NCI-H345 treated with DMSO at 0.1 percent for 48 hours (cell line): Measurements from ENCODE around the gene TRAPPC3.

Experiments
- DNase-seq: peaks from one replicate; lab custom pipeline; 2025; ENCODE audit not compliant: unreplicated experiment; lab: John Stamatoyannopoulos, UW

Gene TRAPPC3

DNA sequence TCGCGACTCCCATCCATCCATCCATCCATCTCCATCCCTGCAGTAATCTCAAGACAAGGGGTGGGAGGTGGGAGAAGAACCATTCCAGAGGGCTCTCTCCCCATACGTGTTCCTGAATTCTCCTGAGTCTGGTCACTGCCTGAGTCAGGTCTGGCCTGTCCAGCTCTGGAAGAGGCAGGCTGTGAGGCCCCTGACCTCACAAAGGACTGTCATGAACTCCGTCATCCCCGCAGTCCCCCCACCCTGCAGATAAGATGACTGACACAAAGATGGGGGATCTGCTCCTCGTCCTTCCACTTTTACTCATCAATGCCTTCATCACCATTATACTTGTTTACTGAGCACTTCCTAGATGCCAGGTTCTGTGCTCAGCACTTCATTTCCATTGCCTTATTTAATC lies 5.0 kb upstream of the TRAPPC3 start:
- no peak for DNase-seq

GRCh38 chr1:36153476-36153875 lies 4.2 kb upstream of the TRAPPC3 start:
- no peak for DNase-seq

DNA sequence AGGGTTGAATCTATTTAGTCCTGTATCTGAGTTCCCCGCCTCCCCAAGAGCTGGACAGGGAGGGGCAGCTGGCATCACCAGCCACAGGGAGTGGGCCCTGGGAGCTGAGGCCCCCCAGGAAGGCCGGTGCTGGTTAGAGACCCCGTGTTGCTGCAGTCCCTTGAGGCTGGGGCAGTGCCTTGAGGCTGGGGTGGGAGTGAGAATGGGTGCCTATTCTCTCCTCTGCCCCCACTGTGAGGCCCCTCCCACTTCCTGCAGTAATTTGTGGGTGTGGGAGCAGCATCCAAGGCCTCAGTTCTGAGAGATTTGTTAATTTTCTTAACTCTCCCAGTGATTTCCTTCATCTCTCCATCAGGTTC lies 2.5 kb upstream of the TRAPPC3 start:
- DNase-seq, result no peak

DNA sequence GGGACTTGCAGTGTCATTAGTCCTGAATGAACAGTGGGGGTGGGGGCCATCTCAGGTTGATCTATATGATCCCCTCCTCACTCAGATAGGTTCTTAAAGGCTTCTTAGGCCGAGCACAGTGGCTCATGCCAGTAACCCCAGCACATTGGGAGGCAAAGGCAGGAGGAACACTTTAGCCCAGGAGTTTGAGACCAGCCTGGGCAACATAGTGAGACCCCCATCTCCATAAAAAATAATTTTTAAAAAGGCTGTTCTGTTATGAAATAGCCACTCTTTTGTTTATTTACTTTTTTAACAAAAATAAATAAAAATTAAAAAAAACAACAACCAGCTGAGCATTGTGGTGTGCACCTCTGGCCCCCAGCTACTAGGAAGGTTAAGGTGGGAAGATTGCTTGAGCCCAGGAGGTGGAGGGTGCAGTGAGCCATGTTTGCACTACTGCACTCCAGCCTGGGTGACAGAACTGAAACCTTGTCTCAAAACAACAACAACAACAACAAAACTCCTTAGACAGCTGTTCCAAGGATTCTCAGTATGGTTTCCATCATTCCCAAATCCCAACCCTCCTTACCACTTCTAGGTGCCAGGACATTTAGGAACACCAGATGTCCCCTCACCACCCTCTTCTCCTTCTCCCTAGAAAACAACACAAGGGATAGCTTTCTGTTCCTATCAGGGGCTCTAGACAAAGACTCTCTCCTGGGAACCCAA lies 2.0 kb upstream of the TRAPPC3 start:
- no peak for DNase-seq

GRCh38 chr1:36150296-36151133 lies 1.2 kb upstream of the TRAPPC3 start:
- peak; percentile 66 for DNase-seq

DNA sequence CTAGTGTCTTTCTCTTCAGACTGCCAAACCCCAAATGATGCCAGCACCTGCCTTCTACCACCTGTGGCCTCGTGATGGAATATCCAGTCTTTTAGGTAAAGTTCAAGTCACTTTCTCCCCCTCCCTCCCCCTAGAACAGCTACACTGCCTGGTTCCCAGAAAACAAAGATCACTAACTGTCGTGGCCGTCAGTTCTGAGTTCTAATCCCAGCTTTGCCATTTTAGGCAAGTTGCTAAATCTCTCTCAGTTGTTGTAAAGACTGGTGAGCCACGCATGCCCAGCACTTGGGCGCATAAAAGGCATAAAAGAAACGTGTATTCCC lies 648 bp upstream of the TRAPPC3 start:
- no peak for DNase-seq

DNA sequence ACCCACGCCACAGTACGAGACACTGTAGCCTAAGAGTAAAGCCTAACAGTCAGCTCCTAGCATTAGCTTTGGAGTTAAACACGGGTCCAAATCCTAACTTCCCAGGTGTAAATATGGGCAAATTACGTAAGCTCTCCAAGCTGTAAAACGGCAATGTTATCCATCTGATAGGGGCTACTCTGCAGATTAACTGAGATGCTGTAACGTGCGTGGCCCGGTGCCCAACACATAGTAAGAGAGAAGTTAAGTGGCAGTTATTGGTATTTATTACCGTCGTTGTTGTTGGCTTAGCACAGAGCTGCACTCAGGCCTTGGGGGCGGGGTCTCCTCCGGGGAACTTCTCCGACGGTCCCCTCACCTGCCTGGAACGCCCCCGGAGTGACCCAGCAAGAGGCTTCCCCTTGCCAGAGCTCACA lies 457 bp downstream of the TRAPPC3 start:
- DNase-seq, result no peak

DNA sequence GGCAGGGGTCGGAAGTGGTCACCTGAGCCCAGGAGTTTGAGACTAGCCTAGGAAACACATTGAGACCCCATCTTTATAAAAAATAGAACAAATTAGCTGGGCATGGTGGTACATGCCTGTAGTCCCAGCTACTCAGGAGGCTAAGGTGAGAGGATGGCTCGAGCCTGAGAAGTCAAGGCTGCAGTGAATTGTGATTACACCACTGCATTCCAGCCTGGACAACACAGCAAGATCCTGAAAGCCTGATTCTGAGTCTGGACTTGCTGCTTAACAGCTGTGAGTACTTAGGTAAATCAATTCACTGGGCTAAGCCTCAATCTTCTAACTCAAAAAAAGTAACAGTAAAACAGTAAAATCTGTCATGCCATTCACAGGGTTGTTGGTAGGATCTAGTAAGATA lies 4.9 kb downstream of the TRAPPC3 start:
- no peak for DNase-seq

GRCh38 chr1:36143424-36143823 lies 5.9 kb downstream of the TRAPPC3 start:
- DNase-seq, result no peak

DNA sequence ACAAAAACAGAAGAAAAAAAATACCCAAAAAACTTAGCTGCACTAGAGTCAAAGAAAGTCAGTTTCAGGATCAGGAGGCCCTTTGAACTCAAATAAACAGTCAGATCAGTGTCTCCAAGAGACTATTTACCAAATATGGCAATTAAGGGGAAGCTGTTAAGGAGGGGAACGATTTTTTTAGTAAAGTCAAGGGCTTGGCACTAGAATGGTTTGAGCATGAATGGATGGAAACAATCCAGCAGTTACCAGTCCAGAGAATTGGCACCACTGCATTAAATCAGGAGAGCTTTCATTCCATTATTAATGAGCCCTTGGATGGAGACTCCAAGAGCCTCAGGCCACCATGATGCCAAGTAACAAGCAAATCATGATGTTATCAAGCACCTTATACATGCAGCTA lies 7.2 kb downstream of the TRAPPC3 start:
- DNase-seq, result no peak

- DNase-seq, result no peak
Observed at GRCh38 chr1:36139521-36139920, 9.8 kb downstream of the TRAPPC3 start.

DNA sequence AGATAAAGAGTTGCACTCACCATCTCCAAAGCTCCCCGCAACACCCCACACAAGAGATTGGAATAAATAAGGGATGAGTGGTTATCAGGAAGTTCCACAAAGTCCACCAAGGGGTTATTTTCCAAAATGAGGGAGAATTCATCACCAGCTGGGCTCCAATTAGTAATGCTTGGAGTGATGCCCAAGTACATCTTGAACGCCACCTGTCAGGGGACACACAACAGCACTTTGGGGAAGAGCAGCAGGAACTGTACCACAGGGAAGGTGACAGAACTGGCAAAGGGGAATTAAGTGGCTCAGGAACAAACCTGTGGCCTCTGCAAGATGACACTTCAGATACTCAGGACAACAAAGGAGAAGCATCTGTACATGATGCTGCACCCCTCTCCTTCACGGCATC lies 11.5 kb downstream of the TRAPPC3 start:
- peak; percentile 69 for DNase-seq

DNA sequence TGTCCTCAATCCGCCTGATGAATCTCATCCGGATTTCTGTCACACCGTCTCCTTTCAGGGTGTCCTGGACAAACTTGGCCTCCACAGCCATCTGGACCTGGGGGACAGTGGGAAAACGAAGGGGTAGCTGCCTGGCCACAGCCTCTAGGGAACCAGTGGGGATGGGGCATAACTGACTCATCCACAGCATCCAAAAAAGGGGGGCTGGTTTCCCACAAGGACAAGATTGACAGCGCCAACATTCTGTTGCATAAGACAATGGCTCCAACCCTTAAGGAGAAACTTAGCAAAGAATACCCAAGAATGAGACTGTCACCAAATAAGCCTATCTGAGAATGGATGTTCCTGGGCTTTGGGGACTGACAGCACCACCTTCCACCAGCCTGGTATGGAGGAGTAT lies 12.1 kb downstream of the TRAPPC3 start:
- no peak for DNase-seq

DNA sequence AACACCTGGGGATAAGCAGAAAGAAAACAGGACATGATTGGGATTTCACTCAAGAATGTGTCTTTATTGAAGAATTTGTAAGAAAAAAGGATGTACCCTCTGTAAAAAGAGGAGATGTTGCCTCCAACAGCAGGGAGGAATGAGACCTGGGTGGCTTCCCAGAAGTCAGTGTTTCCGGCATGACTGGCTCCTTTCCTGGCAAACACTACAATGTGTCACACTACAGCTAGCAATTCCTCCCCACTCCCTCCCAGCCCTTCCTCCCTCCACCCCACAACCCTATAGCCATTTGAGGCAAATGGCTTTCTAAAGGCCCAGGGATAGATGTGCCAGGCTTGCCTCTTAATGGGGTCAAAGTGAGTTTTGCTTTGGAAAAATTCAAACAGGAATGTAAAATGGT lies 12.8 kb downstream of the TRAPPC3 start:
- DNase-seq, result no peak

- no peak for DNase-seq
Observed at GRCh38 chr1:36135796-36136195, 13.5 kb downstream of the TRAPPC3 start.

DNA sequence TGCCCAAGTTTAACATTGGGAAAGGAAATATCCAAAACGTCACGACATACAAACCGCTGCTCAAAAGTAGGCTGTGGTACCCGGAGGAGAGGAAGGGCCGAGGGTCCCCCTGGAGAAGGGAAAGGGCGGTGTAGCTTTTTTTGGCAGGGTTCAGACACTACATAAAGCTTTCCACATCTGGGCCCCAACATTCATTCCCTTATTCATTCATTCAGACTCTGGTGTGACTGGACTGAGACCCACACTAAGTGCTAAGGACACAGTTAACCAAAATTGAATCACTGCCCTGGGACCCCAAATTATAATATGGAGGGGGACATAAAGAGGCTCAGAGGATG lies 14.0 kb downstream of the TRAPPC3 start:
- no peak for DNase-seq

- DNase-seq, result no peak
Observed at GRCh38 chr1:36134505-36135329, 14.6 kb downstream of the TRAPPC3 start.

DNA sequence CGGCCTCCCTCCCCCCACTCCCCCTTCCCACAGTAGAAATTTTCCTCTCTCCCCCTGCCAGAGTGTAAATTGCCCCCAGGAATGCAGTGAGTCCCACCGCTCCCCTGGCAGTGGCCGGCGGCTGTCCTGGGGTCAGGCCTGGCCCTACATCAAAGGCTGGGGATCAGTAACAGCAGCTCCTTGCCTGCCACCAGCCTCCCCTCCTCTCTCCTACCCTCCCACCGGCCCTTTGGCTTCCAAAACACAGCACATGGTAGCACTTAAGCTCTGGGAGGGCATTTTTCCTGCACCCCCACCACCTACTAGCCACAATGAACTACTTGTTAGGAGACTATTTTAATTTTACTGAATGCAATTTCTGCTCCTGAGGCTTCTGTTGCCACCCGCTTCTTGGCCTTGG lies 15.3 kb downstream of the TRAPPC3 start:
- DNase-seq, result no peak

- no peak for DNase-seq
Observed at GRCh38 chr1:36133484-36133883, 15.8 kb downstream of the TRAPPC3 start.

DNA sequence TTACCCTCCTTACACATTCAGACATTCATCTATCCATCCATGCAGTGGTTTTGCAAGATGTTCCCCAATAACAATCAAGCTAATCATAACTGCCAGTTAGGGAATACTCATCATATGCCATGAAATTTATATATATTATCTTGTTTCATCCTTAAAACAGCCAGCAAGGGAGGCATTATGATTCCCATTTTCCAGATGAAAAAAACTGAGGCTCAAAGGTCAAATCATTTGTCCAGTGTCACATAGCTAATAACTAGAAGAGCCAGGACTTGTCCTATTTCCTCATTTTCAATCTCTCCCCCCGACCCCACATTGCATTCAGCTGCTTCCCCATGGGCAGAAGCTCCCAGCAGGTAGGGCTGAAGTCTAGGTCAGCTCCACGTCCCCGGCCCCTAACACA lies 17.3 kb downstream of the TRAPPC3 start:
- no peak for DNase-seq

GRCh38 chr1:36128905-36129206 lies 20.4 kb downstream of the TRAPPC3 start:
- no peak for DNase-seq
